ENCODE results near the gene NINL. TPM values are rescaled to one million over a fixed set of nuclear protein-coding genes. Genes with fewer than 3 reads are reported as not detected.
"Not testable (repeated sequence)": the region's sequence is repeated elsewhere in the genome, so short reads cannot be mapped to it uniquely, and the experiment has no call there.

Gene NINL
- total RNA-seq, 6 donors from 2014 or later: 10.2 to 47.1 (median 20.3) TPM

GRCh38 chr20:25478889-25479568 is 106.3 kb downstream of the NINL start:
- ATAC-seq (ENCODE audit: low FRiP score in 2 of 2) (no peak), DNase-seq (peak in 1 of 2 donors; percentile 69)
- TF ChIP-seq CTCF (IDR thresholded peaks at IDR 0.05): no peak
- Histone ChIP-seq H3K4me1 (no peaks in the 10 kb centered on the region), H3K27ac (no peak overlapping the region), H3K27me3 (no peaks in the 10 kb centered on the region), H3K36me3 (peaks cover 0 to 24% (median 7%) of the 10 kb centered on the region in 4 donors), H3K9me3 (no peaks in the 10 kb centered on the region), H3K4me3 (no peak overlapping the region)
- 82 to 88% methylated on average over 22 to 24 of the region's 24 CpGs for WGBS, 2 donors

- ATAC-seq (ENCODE audit: low FRiP score in 2 of 2) (peak in 1 of 2 donors; percentile 2), DNase-seq (peak in 1 of 2 donors; percentile 60)
- Histone ChIP-seq H3K9me3 (no peaks in the 10 kb centered on the region), H3K27me3 (no peaks in the 10 kb centered on the region), H3K4me3 (no peak overlapping the region), H3K27ac (no peak overlapping the region), H3K36me3 (peaks cover 0 to 24% (median 7%) of the 10 kb centered on the region in 4 donors), H3K4me1 (no peaks in the 10 kb centered on the region)
- WGBS, 2 donors: 94% methylated on average over 17 to 28 of the region's 28 CpGs
- TF ChIP-seq POLR2AphosphoS5 (IDR thresholded peaks at IDR 0.05): no peak
- TF ChIP-seq EP300 (IDR thresholded peaks at IDR 0.05): no peak
- no peak for TF ChIP-seq POLR2A (IDR thresholded peaks at IDR 0.05)
- no peak for TF ChIP-seq CTCF (IDR thresholded peaks at IDR 0.05)
Measured at GRCh38 chr20:25477014-25477882, 108.1 kb downstream of the NINL start.

- 97 to 99% methylated on average over 26 to 28 of the region's 52 CpGs for WGBS, 2 donors
- Histone ChIP-seq H3K4me3 (no peak overlapping the region), H3K9me3 (no peaks in the 10 kb centered on the region), H3K4me1 (no peaks in the 10 kb centered on the region), H3K27ac (no peak overlapping the region), H3K36me3 (peaks cover 0 to 24% (median 4%) of the 10 kb centered on the region in 4 donors), H3K27me3 (no peaks in the 10 kb centered on the region)
- no peak for TF ChIP-seq POLR2A (IDR thresholded peaks at IDR 0.05)
- TF ChIP-seq POLR2AphosphoS5 (IDR thresholded peaks at IDR 0.05): no peak
- no peak for TF ChIP-seq CTCF (IDR thresholded peaks at IDR 0.05)
- no peak for TF ChIP-seq EP300 (IDR thresholded peaks at IDR 0.05)
- ATAC-seq (ENCODE audit: low FRiP score in 2 of 2) (no peak), DNase-seq (peak in 1 of 2 donors; percentile 83)
Measured at GRCh38 chr20:25476106-25477013, 109.0 kb downstream of the NINL start.

GRCh38 chr20:25473297-25473696 is 112.0 kb downstream of the NINL start:
- H3K27ac ChIP-seq; H3K4me1 ChIP-seq; H3K4me3 ChIP-seq; DNase-seq; H3K9me3 ChIP-seq; ATAC-seq (ENCODE audit: low FRiP score in 2 of 2); H3K27me3 ChIP-seq: not testable (repeated sequence)
- WGBS, 2 donors: 85 to 89% methylated on average over 2 of the region's 2 CpGs
- H3K36me3 ChIP-seq: peaks cover 0 to 14% (median 0%) of the 10 kb centered on the region in 4 donors

- Histone ChIP-seq H3K4me1 (no peaks in the 10 kb centered on the region), H3K36me3 (peaks cover 0 to 23% (median 9%) of the 10 kb centered on the region in 4 donors), H3K4me3 (no peak overlapping the region), H3K27ac (no peak overlapping the region), H3K27me3 (no peaks in the 10 kb centered on the region), H3K9me3 (no peaks in the 10 kb centered on the region)
- ATAC-seq (ENCODE audit: low FRiP score in 2 of 2) (no peak), DNase-seq (no peak)
- 91 to 97% methylated on average over 7 of the region's 7 CpGs for WGBS, 2 donors
- no peak for TF ChIP-seq CTCF (IDR thresholded peaks at IDR 0.05)
Measured at GRCh38 chr20:25471020-25471419, 114.3 kb downstream of the NINL start.

Data from upper lobe of left lung (tissue), 6 donors.